Ectodermal cell (in vitro differentiated cells): ENCODE data around the gene OR2B6.
A peak's percentile ranks its signal among the peaks of the same experiment; 100 is the strongest.

Experiments
- H3K27ac ChIP-seq: 2 replicates; pipeline ENCODE4 v1.7.0; 2013; ENCODE audit warnings: mild to moderate bottlenecking, low read depth, low read length; ENCODE audit not compliant: insufficient read depth, poor library complexity, severe bottlenecking
- H3K27me3 ChIP-seq: 2 replicates; pipeline ENCODE4 v1.7.0; 2013; ENCODE audit warnings: mild to moderate bottlenecking, low read length; ENCODE audit not compliant: insufficient read depth, control insufficient read depth, poor library complexity, severe bottlenecking
- H3K36me3 ChIP-seq: one replicate; pipeline ENCODE4 v1.7.0; 2013; ENCODE audit warnings: low read length; ENCODE audit not compliant: control insufficient read depth, insufficient read depth
- H3K4me1 ChIP-seq: one replicate; pipeline ENCODE4 v1.7.0; 2013; ENCODE audit warnings: low read length; ENCODE audit not compliant: control insufficient read depth, insufficient read depth
- H3K4me3 ChIP-seq: 2 replicates; pipeline ENCODE4 v1.7.0; 2013; ENCODE audit warnings: low read depth, low read length, control low read depth; ENCODE audit not compliant: insufficient read depth
- H3K9me3 ChIP-seq: 2 replicates; pipeline ENCODE4 v1.7.0; 2013; ENCODE audit warnings: mild to moderate bottlenecking, low read length, moderate library complexity; ENCODE audit not compliant: control insufficient read depth
- WGBS, 2 experiments: methylation state at CpG; one replicate each; pipeline ENCODE4 v1.1.7; 2013; ENCODE audit warnings: missing lambda C conversion rate in 2 of 2; 5-methylcytosine and 5-hydroxymethylcytosine counted together

OR2B6 gene

DNA sequence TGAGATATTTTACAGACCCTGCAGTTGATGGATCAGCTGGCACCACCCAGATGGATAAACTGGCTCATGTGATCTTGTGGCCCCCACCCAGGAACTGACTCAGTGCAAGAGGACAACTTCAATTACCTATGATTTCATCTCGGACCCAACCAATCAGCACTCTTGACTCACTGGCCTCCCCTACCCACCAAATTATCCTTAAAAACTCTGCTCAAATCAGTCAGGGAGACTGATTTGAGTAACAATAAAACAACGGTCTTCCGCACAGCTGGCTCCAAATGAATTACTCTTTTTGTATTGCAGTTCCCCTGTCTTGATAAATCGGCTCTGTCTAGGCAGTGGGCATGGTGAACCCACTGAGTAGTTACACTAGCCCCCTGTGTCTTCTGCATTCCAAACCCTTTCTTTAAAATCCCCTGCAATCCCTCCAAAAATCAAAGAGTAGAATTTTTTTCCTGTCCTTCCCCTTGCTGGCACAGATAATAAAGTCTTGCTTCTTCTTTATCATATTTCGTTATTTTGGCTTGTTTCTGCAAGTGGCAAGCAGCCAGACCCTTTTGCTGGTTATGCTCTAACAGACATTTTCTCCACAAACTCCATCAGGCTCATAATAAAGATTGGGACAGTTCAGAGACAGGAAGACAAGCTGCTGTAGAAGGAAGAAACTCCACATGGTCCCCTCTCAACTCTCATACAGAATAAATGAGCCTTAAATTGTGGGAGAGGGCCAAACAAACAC, 48.3 kb downstream of the OR2B6 start:
- H3K27me3 ChIP-seq: no peaks in the 10 kb centered on the region
- no peak overlapping the region for H3K4me3 ChIP-seq
- H3K36me3 ChIP-seq: no peaks in the 10 kb centered on the region
- 32 to 35% methylated on average over 5 of the region's 5 CpGs for WGBS, 2 experiments
- H3K4me1 ChIP-seq: peaks cover 34% of the 10 kb centered on the region
- H3K9me3 ChIP-seq: no peaks in the 10 kb centered on the region
- peak overlapping the region; percentile 47 for H3K27ac ChIP-seq

- WGBS, 2 experiments: 34 to 37% methylated on average over 3 of the region's 3 CpGs
- Histone ChIP-seq H3K27me3 (no peaks in the 10 kb centered on the region), H3K4me1 (peaks cover 34% of the 10 kb centered on the region), H3K27ac (peak overlapping the region; percentile 47), H3K9me3 (no peaks in the 10 kb centered on the region), H3K4me3 (no peak overlapping the region), H3K36me3 (no peaks in the 10 kb centered on the region)
Measured at GRCh38 chr6:28005975-28006374, 48.9 kb downstream of the OR2B6 start.
